NCI-H510A (cell line): ENCODE results near the gene MTRF1.

ENCODE experiments used
- DNase-seq: peaks from one replicate; lab custom pipeline; 2025; lab: John Stamatoyannopoulos, UW

MTRF1 gene

DNA sequence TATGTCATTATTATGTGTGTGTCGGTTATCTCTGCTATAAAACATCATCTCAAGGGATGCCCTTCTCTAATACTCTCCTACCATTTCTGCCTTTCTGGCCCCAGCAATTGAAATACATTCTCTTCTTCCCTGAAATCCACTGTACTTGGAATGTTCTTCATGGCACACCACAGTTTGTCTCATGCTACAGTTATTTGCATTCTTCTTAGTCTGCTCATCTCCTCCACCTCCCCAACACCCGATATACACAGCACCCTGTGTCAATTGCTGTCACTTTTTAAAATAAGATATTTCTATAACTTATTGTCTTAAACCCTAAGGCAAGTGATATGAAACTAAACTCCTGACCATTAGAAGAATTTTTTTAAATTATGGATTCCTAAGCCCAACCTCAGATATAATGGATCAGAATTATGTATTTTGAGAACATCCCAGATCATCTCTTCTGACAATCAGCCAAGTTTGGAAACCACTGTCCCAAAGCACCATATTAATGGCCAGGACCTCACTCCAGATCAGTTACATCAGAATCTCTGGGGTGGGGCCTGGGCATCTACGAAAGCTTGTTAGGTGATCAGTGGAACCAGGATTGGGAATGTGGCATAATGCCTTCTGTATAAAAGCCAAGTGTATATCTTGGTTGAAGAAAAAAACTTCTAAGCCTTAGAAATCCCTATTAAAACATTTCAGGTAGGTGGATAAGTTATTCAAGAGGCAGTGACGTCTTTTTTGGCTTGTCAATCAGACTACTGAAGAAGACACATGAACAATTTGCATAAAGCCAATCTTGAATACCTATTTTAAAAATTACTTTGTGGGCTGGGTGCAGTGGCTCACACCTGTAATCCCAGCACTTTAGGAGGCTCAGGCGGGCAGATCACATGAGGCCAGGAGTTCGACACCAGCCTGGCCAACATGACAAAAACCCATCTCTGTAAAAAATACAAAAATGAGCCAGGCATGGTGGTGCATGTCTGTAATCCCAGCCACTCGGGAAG lies 39.0 kb downstream of the MTRF1 start:
- no peak for DNase-seq

DNA sequence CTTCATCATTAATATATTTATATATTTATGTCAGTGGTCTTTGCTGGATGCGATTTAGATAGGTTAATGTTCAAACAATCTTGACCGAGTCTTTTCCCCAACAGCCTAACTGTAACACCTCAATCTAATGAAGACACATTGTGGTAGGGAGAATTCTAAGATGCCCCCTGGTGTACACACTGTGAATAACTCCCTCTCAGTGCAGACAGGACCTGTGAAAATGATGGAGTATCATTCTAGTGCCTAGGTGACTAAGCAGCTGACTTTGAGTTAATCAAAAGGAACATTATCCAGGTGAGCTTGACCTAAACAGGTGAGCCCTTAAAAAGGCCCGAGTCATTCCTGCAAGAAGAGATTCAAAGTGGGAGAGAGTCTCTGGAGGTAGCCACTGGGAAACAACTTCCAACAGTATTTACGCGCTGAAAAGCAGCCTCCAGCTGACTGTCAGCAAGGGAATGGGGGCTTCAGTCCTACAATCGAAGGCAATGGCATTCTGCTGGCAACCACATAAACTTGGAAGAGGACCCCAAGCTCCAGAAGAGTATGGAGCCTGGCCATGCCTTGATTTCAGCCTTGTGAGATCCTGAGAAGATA lies 41.0 kb downstream of the MTRF1 start:
- no peak for DNase-seq

DNA sequence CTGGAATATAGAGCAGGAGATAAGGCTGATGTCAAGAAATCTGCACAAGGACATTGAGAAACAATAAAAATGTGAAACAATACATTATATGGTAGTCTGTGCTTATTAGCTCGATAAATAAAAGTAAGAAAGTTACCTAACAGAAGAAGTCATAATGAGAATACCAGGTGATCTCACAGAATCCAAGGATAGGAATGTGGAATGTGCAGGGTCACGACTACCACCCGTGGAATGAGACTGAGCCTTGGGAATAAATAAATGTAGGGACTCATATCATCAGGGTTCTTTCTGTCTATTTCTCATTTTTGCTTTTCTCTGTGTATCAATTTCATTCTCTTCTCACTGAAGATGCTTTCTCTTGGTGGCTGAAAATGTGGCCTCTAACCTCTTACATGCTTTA lies 43.0 kb downstream of the MTRF1 start:
- DNase-seq: no peak

- DNase-seq: no peak
Measured at GRCh38 chr13:41216160-41216559, 47.2 kb downstream of the MTRF1 start.

DNA sequence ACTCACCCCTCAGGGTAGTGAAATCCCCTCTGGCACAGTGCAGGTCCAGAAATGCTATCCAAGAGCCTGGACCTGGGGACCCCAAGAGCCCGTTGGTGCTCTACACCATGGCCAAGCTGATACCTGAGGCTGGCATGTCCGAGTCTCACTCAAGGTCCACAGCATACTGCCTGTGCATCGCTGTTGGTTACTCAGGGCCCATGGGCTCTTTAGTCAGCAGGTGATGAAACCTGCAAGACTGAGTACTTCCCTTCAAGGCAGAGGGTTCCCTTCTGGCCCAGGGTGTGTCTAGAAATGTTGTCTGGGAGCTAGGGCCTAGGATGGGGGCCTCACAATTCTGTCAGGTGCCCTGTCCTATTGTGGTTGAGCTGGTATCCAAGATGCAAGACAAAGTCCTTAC lies 49.5 kb downstream of the MTRF1 start:
- DNase-seq: no peak

DNA sequence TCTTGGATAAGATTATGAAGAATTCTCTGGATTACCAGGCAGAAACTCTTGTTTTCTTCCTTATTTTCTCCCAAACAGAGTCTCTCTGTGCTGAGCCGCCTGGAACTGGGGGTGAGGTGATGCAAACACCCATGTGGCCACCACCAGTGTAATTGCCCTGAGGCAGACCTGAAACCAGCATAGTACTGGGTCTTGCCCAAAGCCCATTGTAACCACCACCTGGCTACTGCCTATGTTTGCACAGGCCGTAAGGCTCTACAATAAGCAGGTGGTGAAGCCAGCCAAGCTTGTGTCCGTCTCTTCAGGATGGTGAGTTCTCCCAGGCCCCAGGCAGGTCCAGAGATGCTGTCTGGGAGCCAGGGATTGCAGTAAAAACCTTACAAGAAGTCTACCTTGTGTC lies 50.1 kb downstream of the MTRF1 start:
- no peak for DNase-seq

DNA sequence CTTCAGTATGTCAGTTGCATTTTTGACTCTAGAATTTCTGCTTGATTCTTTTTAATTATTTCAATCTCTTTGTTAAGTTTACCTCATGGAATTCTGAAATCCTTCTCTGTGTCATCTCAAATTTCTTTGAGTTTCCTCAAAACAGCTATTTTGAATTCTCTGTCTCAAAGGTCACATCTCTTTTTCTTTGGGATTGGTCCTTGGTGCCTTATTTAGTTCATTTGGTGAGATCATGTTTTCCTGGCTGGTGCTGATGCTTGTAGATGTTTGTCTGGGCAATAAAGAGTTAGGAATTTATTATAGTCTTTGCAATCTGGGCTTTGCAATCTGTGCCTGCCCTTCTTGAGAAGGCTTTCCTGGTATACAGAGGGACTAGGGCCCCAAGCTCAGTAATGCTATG lies 50.5 kb downstream of the MTRF1 start:
- no peak for DNase-seq

DNA sequence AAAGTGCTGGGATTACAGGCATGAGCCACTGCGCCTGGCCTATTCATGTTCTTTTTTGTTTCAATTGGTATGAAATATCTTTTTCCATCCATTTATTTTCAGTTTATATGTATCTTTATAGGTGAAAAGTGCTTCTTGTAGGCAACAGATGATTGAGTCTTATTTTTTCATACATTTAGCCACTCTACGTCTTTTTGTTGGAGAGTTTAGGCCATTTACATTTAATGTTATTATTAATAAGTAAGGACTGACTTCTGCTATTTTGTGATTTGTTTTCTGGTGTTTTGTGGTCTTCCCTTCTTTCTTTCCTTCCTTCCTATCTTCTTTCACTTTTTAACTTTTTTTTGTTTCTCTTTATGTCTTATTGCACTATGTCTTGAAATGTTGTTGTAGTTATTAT lies 52.3 kb downstream of the MTRF1 start:
- no peak for DNase-seq

- DNase-seq: no peak
Measured at GRCh38 chr13:41206467-41206866, 56.9 kb downstream of the MTRF1 start.

DNA sequence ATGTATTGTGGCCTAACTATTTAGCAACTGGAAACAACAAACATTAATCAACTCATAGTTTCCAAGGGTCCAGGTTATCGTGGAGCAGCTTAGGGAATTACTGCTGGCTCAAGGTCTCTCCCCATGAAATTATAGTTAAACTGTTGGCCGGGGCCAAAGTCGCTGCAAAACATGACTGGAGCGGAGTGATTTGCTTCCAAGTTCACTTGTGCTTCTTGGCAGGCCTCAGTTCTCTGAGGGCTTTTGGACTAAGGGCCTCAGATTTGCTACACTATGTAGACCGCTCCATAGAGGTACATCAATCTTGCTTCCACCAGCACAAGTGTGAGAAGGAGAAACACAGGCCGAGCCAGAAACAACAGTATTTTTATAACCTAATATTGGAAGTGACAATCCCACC lies 59.6 kb downstream of the MTRF1 start:
- DNase-seq: no peak

GRCh38 chr13:41200126-41200525 lies 63.2 kb downstream of the MTRF1 start:
- no peak for DNase-seq

- no peak for DNase-seq
Measured at GRCh38 chr13:41199526-41199925, 63.9 kb downstream of the MTRF1 start.

DNA sequence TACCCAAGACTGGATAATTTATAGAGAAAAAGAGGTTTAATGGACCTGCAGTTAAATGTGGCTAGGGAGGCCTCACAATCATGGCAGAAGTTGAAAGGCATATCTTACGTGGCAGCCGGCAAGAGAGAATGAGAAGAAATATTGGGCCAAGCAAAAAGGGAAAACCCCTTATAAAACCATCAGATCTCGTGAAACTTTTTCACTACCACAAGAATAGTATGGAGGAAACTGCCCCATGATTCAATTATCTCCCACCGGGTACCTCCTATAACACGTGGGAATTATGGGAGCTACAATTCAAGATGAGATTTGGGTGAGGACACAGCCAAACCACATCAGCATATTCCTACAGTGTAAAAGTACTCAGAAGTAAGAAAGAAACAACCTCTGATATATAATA lies 64.3 kb downstream of the MTRF1 start:
- no peak for DNase-seq

- DNase-seq: no peak
Measured at GRCh38 chr13:41196620-41197019, 66.8 kb downstream of the MTRF1 start.

DNA sequence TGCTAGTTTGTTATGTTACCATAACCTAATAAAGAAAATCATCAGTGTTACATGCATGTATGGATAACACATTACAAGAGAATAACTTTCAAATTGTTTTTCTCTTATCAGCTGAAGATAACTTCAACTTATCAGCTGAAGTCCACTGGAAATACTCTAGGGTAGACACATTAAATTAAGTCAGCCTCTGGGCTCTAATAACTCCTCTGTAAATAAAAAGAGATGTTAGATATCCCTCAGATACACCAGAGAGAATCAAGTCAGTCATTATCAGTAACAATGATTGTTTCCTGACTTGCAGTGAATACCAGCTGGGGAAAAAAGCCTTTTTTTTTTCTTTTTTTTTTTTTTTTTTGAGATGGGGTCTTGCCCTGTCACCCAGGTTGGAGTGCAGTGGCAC lies 67.4 kb downstream of the MTRF1 start:
- no peak for DNase-seq

DNA sequence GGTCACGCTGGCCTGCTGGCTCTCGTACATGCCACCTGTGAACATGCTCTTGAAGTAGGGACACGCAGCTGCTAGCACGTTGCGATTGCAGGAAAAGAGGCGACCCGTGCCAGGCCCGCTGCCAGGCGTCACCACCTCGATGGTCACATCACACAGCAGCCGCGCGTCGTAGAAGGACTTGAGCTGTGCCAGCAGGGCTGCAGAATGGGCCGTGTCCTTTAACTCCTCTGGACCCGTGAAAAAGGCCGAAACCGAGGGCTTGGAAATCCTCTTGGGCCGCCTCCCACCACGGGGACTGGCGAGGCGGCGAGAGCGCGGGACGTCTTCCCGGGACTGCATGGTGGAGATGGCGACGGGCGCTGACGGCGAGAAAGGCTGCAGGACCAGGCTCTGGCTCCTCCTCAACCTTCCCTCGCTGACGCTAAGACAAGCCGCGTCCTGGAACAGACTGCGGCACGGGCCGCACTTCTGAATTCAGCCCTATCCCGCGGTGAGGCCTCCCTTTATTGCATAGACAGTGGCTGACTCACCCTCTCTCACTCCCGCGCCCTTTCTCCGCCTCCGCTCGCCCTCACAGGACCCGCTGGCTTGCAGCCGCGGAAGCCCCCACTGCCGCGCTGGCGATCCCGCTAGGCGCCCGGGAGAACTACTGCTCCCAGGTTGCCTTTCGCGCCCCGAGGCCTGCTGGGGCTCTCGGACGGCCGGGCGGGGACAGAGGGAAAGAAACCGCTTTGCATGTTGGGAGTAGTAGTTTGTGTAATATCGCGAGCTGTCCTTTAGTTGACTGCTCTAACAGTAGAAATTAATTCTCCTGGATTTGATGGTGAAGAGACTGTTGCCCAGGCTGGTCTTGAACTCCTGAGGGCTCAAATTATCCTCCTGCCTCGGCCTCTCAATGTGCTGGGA lies 69.2 kb downstream of the MTRF1 start, which contains the start of gene KBTBD7:
TSS of gene KBTBD7 (minus strand) at position 651 of the 906 bp plus-strand sequence. CDS start at position 339, 312 bp downstream.
- peak; percentile 18 for DNase-seq

DNA sequence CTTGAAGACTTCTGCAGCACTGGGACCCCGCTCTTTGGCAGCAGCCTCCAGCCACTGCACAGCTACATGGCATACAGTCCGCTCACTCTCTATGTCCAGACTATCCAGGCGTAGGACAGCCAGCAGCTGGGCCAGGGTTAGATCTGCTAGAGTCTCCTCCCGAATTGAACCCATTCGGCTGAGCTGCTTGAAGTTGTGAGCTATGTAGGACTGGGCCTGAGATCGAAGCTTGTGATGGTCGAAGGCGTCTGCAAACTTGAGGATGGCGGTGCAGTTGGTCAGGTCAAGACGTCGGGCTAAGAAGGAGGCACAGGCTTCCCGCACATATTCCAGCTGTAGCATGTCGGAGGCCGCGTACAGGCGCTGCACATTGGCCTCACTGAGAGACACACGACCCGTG lies 69.9 kb downstream of the MTRF1 start:
- no peak for DNase-seq

DNA sequence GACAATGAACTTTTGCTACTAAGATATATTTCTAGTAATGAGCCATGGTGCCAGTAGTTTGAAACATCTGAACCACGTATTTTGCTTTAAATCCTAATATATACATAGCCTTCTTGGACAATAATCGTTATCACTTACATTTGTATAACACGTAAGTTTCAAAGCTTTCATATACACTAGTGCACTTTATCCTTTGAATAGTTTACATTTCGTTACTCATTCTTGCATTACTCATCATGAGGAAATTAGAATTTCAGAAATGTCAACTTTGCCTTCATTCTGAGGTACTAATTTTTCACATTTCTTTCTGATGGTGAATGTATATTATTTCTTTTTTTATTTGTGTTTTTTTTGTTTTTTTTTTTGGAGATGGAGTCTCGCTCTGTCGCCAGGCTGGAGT lies 74.8 kb downstream of the MTRF1 start:
- no peak for DNase-seq

DNA sequence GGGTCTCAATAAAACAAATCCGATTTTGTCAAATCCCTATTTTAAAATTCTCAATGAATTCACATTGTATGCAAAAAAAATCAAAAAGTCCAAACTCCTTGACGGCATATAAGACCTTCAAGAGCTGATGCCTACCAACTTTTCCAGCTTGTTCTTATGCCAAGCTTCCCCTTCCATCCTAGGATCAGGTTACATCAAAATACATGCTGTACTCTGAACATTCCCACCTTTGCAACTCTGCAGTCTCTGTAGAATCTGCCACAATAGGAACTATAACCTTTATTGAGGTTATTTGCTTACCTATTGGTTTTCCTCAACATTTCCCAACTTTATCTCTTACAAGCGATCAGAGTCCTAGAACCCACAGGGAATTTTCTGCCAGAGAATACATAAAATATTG lies 76.9 kb downstream of the MTRF1 start:
- no peak for DNase-seq

DNA sequence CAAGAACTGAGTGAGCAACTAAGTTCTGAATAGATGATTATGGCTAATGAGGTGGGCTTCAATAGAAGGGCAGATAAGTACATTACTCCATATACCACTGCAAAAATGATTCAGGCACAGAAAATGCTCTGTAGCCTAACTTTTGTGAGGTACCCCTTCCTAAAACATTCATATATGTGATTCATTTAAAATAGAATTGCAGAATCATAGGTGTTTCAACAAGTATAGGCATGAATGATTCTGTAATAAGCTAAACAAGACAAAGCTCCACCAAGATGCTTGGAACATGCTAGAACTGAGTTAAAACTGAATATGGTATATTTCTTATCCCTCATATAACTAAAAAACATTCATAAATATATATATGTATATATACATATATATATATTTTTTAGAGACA lies 81.1 kb downstream of the MTRF1 start:
- DNase-seq: no peak

DNA sequence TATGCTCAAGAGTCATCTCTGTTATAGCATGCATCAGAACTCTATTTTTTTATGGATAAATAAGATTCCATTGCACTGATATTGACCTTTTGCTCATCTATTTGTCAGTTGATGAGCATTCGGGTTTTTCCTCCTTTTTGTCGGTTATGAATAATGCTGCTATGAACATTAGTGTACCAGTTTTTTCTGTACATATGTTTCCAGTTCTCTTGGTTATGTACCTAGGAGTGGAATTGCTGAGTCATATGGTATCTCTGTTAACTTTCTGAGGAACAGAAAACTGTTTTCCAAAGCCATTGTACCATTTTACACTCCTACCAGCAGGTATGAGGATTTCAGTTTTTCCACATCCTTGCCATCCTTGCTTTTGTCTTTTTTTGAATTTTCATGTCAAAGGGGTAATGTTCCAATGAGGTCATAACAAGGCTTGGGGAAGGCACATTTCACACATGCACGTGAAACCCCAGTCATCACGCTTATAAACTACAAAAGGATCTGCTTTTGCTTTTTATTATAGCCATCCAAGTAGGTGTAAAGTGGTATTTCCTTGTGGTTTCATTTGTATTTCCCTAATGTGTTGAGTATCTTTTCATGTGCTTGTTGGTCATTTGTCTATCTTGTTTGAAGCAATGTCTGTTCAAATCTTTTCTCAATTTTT lies 83.7 kb downstream of the MTRF1 start:
- no peak for DNase-seq

GRCh38 chr13:41178040-41178439 lies 85.3 kb downstream of the MTRF1 start:
- DNase-seq: no peak
